ENCODE measurements around the gene PUM2. TPM values are rescaled to one million over a fixed set of nuclear protein-coding genes. Genes with fewer than 3 reads are reported as not detected.

The PUM2 gene
- total RNA-seq, 1 experiment from 2014 or later: 85.6 TPM

DNA sequence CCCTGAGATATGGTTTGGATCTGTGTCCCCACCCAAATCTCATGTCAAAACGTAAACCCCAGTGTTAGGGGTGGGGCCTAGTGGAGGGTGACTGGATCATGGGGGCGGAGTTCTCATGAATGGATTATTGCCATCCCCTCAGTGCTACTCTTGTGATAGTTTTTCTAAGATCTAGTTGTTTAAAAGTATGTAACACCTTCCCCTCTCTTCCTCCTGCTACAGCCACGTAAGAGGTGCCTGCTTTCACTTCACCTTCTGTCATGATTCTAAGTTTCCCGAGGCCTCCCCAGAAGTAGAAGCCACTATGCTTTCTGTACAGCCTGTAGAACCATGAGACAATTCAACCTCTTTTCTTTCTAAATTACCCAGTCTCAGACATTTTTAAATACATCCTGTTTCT lies 16.9 kb downstream of the PUM2 start:
- TF ChIP-seq POLR2AphosphoS5 (IDR thresholded peaks at IDR 0.05; ENCODE audit: low read depth, low read length): no peak
- H3K4me3 ChIP-seq (ENCODE audit: low read depth in 2 of 2, low read length in 2 of 2): no peak overlapping the region
- no peaks in the 10 kb centered on the region for H3K27me3 ChIP-seq (ENCODE audit: control insufficient read depth, insufficient read depth, low read length)
- H3K27ac ChIP-seq (ENCODE audit: low read length): no peak overlapping the region
- ATAC-seq: no peak
- DNase-seq (ENCODE audit: low read depth, low spot score): no peak
- H3K36me3 ChIP-seq (ENCODE audit: control insufficient read depth, insufficient read depth, low read length): no peaks in the 10 kb centered on the region
- no TSS peak for BruUV-seq (replicated peaks)
- H3K9me3 ChIP-seq (ENCODE audit: control insufficient read depth, insufficient read depth, low read depth, low read length): no peaks in the 10 kb centered on the region
- ChIA-PET CTCF (no interaction called here), POLR2A (interaction anchor here (0.6 kb wide), 1 partner anchor 47 kb away, joined by 3 read pairs; no protein-coding TSS in a partner anchor)
- H3K4me1 ChIP-seq (ENCODE audit: control insufficient read depth, insufficient read depth, low read length): peaks cover 8% of the 10 kb centered on the region; the same call in 1 of the 2 replicates
- in situ Hi-C loops (cut with HindIII; ENCODE audit: low pct_unique_long_range_greater_than_20kb, low sequenced_read_pairs) (no loop called here), intact Hi-C loops (cut with micrococcal nuclease; ENCODE audit: unreplicated experiment) (no loop called here)

DNA sequence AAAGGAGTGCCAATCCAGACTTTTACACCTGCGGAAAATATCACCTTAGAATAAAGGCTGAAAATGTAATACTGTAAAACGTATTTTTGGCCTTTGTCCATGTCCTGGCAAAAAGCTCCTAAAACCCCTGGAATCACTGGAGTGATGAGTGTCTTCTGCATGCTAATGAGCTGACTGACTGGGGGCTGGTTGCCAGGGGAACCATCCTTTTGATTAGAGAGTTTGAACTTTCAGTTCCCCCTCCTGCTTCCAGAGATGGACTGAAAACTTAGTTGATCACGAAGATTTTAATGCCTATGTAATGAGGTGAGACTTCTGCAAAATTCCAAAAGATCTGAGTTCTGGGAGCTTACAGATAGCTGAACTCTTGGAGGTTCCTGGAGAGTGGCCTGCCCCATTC lies 20.5 kb downstream of the PUM2 start:
- Histone ChIP-seq H3K27ac (ENCODE audit: low read length) (no peak overlapping the region), H3K27me3 (ENCODE audit: control insufficient read depth, insufficient read depth, low read length) (no peaks in the 10 kb centered on the region), H3K4me3 (ENCODE audit: low read depth in 2 of 2, low read length in 2 of 2) (no peak overlapping the region), H3K4me1 (ENCODE audit: control insufficient read depth, insufficient read depth, low read length) (peaks cover 7% of the 10 kb centered on the region; the same call in 1 of the 2 replicates), H3K36me3 (ENCODE audit: control insufficient read depth, insufficient read depth, low read length) (no peaks in the 10 kb centered on the region), H3K9me3 (ENCODE audit: control insufficient read depth, insufficient read depth, low read depth, low read length) (no peaks in the 10 kb centered on the region)
- intact Hi-C loops (cut with micrococcal nuclease; ENCODE audit: unreplicated experiment): no loop called here
- BruUV-seq (replicated peaks): no TSS peak
- DNase-seq (ENCODE audit: low read depth, low spot score): no peak
- POLR2A ChIA-PET: no interaction called here
- ATAC-seq: no peak
- in situ Hi-C loops (cut with HindIII; ENCODE audit: low pct_unique_long_range_greater_than_20kb, low sequenced_read_pairs): no loop called here
- CTCF ChIA-PET: no interaction called here
- TF ChIP-seq CTCF (IDR thresholded peaks at IDR 0.05): no peak
- TF ChIP-seq REST (IDR thresholded peaks at IDR 0.05; ENCODE audit: insufficient read depth in 1 of 2, low read depth in 2 of 2, low read length in 1 of 2): no peak
- TF ChIP-seq TCF7L2 (IDR thresholded peaks at IDR 0.05; ENCODE audit: low read depth, low read length): no peak
- TF ChIP-seq POLR2AphosphoS5 (IDR thresholded peaks at IDR 0.05; ENCODE audit: low read depth, low read length): no peak
- no peak for TF ChIP-seq SIN3A (IDR thresholded peaks at IDR 0.05; ENCODE audit: borderline replicate concordance, insufficient read depth, low read depth, low read length)

DNA sequence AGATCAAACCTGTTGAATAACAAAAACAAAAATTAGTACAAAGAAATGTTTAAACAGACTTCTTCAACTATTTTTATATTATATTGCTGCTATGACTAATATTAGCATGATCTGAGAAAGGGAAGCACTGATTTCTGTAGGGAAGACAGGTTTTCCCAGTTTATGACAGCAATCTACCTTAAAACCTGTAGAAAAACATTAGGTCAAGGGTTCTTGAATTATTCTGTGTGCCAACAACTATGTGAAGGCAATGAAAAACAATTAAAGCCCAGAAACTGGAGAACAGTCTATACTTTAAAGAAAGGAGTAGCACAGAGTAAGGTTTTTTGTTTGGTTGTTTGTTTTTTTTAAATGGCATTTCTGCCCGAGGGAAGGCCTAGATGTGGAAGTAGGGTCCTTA lies 23.3 kb downstream of the PUM2 start:
- Histone ChIP-seq H3K4me1 (ENCODE audit: control insufficient read depth, insufficient read depth, low read length) (peaks cover 7% of the 10 kb centered on the region; the same call in 1 of the 2 replicates), H3K4me3 (ENCODE audit: low read depth in 2 of 2, low read length in 2 of 2) (no peak overlapping the region), H3K27me3 (ENCODE audit: control insufficient read depth, insufficient read depth, low read length) (no peaks in the 10 kb centered on the region), H3K36me3 (ENCODE audit: control insufficient read depth, insufficient read depth, low read length) (peaks cover 5% of the 10 kb centered on the region; the same call in 1 of the 2 replicates), H3K27ac (ENCODE audit: low read length) (no peak overlapping the region), H3K9me3 (ENCODE audit: control insufficient read depth, insufficient read depth, low read depth, low read length) (no peaks in the 10 kb centered on the region)
- no peak for TF ChIP-seq SIN3A (IDR thresholded peaks at IDR 0.05; ENCODE audit: borderline replicate concordance, insufficient read depth, low read depth, low read length)
- DNase-seq (ENCODE audit: low read depth, low spot score) (no peak), ATAC-seq (no peak)
- POLR2A ChIA-PET: no interaction called here
- CTCF ChIA-PET: interaction anchor here (0.6 kb wide), 1 partner anchor 18 kb away, joined by 4 read pairs; no protein-coding TSS in a partner anchor
- in situ Hi-C loops (cut with HindIII; ENCODE audit: low pct_unique_long_range_greater_than_20kb, low sequenced_read_pairs) (no loop called here), intact Hi-C loops (cut with micrococcal nuclease; ENCODE audit: unreplicated experiment) (no loop called here)
- BruUV-seq (replicated peaks): no TSS peak
